GM18868 (cell line): Measurements from ENCODE around the gene AHCY.
A peak's percentile ranks its signal among the peaks of the same experiment; 100 is the strongest.

Experiments
- ATAC-seq: cut with Tn5 transposase; IDR thresholded peaks from one replicate; pipeline ENCODE4 v1.9.1; 2021; ENCODE audit warnings: mild to moderate bottlenecking, moderate library complexity; ENCODE audit not compliant: unreplicated experiment

The AHCY gene

DNA sequence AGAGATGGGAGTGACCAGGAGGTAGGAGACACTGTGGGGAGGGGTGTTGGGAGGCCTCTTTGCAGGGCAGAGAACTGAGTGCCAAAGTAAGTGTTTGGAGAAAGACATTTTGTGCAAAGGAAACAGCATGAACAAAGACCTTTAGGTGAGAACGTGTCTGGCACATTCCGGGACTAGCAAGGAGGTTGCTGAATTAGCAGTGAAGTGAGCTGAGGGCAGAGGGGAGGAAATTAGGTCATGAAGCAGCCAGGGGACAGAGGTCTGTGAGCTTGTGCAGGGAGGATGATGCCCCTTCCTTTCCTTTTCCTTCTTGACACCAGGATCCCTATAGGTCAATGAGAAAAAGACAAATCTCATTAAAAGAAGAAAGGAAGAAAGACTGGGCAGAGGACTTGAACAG is 21.4 kb upstream of the AHCY start:
- ATAC-seq: no peak

DNA sequence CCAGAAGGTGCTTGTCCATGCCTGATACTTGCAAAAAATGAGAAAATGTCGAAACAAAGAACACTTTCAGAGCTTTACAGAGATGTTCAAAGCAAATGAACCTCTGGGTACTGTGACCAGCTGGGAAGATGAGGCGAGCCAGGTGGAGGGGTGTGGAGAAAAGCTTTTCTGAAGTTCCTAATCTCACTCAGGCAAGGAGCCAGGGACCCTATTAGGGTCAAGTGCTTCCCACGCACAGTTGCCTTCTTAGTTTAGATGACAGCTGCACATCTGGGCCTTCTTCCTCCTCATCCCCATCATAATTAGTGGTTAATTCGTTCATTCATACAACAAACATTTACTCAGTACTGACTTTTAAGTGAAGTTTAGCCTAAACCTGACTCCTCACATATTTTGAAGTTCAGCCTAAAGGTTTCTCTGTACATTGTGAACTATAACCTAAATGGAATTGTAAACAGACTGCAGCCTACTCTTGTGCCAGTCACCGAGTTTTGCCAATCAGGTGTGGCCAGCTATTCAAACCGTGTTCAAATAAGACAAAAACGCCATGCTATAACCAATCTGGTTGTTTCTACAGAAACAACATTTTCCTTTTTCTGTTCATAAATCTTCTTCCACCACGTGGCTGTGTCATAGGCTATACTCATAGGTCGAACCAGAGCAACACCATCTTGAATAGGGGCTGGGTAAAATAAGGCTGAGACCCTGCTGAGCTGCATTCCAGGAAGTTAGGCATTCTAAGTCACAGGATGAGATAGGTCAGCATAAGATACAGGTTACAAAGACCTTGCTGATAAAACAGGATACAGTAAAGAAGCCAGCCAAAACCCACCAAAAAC is 19.3 kb upstream of the AHCY start:
- no peak for ATAC-seq

DNA sequence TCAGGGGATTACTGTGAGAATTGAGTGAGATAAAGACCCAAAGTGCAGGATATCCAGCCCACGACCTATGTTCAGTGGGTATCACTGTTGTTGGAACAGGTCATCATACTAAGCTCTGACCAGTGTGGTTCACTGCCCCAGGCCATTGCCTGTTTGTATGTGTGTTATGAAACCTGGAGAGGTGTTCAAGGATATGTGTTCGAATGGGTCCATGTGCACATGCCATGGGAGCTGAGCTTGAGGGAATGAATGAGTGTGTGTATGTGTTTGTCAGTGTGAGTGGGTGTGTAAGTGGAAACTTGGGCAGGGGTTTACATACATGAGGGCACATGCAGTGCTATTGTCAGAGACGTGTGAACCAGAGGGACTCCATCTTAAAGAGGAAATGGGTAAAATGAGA is 17.7 kb upstream of the AHCY start:
- ATAC-seq: no peak

DNA sequence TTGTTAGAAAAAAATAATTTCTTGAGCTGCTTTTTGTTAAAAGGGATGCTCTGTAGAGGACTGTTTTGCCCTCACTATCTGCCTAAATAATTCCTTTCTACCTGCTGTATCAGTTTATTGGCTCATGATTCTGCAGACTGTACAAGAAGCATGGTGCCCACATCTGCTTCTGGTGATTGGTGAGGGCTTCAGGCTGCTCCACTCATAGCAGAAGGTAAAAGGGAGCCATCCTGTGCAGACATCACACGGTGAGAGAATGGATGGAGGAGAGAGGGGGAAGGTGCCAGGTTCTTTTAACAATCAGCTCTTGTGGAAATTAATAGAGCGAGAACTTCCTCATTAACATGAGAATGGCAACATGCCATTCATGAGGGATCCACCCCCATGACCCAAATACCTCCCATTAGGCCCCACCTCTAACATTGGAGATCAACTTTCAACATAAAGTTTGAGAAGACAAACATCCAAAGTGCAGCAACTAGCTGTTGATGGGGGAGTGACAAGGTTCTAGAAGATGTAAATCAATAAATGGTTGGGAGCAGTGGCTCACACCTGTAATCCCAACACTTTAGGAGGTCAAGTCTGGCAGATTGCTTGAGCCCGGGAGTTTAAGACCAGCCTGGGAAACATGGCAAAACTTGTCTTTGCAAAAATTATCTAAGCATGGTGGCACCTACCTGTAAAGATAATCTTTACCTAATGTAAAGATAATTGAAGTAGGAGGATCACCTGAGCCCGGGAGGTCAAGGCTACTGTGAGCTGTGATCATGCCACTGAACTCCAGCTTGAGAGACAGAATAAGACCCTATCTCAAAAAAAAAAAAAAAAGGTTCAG is 15.7 kb upstream of the AHCY start:
- ATAC-seq: no peak

DNA sequence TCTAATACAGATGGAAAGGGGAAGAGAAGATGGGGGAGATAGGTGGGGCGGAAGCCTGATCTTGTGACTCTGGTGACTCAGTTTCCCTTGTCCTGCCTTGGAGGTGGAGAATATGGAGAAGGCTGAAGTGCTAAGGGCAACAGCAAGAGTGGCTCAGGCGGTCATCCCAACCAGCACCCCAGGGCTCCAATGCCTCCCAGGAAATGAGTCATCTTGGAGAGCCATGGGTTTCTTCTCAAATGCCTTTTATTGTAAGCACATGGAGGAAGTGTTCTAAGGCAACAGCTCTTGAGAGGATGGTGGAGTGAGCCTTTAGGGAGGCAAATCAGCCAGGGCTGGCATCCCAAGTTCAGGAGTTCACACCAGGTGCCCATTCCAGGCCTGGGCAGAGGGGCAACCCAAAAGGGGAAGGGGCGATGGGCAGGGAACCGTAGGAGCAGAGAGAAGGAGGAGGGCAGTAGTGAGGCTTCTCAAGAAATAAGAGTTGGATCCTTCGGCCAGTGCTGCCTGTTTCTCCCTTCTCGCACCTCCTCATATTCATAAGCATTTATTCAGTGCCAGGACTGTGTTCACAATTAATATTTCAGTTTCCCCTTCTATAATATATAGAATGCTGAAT is 13.2 kb upstream of the AHCY start:
- ATAC-seq: no peak

DNA sequence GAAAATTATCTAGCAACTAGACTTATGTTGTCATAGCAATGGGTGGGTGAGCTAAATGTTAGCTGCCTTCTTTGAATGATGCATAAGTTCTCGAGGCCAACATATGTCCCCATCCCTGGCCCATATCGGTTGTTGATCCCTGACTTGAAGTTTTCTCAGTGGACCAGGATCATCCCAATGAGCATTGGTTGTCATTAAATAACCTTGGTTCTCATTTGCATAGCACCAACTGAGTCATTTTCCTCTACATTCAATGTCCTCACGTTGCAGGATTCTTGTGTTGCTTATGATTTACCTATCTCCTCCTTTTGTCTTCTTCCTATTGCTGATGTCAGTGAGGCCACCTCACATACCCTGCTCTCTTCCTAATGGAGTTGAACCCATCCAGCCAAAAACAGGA is 12.1 kb upstream of the AHCY start:
- ATAC-seq: no peak

DNA sequence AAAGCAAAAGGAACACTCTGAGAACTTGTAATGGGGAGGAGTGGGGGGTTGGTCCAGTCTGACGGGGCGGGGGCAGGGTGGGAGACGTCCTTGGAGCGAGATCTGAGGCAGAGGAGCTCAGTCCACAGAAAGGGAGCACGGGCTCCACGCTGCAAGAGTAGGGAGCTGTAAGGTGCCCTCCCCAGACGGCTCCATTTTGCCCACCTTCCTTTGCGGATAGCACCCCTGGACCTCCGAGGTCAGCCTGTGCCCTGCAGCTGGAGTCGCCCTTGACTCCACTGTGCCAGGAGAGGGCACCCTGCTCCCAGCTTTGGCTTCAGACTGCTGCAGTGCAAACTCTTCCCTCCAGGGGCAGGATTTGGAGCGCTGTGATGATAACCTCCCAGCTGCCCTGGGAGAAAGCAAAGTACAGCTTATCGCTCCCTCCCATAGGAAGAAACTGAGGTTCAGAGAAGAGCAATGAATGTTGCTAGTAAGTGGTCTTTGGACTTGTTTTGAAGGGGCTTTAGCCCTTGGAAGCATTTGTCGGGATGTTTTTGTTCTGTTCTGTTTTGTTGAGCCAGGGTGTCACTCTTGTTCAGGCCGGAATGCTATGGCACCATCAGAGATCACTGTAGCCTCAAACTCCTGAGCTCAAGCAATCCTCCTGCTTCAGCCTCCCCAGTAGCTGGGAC is 9.5 kb upstream of the AHCY start:
- peak; percentile 72 for ATAC-seq

DNA sequence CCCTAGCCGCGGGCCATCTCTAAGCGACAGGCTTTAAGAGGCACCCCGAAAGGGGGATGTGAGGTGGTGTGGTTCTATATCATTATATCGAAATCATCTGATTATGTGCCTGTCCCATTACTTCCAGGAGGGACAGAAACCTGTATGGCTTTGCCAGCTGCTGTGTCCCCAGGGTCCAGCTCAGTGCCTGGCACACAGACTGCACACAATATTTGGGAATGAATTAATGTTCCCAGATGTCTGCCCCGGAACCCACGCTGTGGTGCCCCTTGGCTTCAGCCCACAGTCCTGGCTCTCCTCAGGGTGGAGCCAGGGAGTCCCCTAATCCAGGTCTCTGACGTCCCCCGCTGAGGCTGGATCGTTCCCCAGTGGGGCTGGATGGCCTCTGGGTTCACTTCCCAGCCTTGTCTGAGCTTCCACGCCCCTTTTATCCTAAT is 8.9 kb upstream of the AHCY start:
- no peak for ATAC-seq

DNA sequence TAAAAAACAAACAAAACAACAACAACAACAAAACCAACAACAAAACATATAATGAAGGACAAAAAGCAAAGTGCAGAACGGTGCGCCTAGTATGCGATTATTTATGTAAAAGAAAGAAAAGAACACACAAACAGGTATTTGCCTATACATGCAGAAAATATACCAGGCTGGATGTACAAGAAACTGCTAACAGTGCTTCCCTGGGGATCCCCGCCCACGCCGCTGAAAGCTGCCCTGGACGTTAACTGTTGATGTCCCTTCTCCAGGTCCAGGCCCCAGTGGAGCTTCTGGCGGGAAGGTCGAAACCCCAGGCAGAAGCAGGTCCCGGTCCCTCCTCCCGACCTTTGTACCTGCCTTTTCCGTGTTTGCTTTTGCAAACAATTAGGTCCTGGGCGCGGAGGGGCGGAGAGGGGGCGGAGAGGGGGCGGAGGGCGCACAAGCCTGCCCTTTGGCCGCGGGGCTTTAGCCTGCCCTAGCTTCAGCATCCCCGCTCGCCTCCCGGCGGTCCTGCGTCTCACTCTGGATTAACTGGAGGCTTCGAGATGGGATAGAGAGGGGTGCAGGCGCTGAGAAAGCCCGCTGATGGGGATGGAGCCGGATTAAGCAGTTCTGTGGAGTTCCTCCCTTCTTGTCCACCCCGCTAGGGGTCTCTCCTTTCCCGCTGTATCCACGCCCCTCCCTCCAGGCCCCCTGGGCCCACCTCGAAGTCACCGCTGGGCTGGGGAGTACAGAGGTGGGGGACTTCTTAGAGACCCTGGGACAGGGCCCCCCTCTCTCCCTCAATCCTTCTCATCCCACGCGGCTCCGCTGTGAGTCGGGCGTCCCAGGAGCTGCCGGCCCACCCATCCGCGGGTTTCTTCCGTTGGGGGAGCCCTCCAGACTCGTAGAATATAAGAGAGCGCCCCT is 8.2 kb upstream of the AHCY start:
- ATAC-seq: no peak

DNA sequence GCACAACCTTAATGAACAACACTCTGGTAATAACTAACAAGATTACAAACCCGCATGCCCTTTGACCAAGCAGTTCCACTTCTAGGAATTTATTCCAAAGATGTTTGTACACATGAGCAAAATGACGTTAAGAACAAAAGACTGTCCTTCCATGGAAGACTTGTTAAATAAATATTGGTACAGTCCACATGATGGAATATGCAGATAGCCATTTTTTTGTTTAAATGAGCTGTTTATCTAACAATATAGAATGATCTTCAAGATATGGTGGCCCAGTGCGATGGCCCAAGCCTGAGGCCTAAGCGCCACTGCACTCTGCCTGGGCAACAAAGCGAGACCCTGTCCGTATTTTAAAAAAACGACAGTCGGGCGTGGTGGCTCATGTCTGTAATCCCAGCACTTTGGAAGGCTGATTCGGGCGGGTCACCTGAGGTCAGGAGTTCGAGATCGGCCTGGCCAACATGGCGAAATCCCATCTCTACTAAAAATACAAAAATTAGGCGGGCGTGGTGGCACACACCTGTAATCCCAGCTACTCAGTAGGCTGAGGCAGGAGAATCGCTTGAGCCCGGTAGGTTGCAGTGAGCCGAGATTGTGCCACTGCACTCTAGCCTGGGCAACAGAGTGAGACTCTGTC is 7.4 kb upstream of the AHCY start:
- no peak for ATAC-seq

DNA sequence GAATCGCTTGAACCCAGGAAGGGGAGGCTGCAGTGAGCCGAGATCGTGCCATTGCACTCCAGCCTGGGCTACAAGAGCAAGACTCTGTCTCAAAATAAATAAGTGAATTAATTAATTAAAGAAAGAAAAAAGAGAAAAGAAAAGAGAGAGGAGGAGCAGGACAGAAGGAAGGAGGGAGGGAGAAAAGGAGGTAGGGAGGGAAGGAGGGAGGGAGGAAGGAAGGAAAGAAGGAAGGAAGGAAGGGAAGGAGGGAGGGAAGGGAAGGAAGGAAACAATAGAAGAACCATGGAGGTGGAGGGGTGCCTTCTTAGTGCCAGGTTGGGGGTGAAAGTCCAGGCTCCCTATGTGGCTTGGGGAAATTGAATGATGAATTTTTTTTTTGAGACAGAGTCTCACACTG is 6.5 kb upstream of the AHCY start:
- ATAC-seq: no peak

DNA sequence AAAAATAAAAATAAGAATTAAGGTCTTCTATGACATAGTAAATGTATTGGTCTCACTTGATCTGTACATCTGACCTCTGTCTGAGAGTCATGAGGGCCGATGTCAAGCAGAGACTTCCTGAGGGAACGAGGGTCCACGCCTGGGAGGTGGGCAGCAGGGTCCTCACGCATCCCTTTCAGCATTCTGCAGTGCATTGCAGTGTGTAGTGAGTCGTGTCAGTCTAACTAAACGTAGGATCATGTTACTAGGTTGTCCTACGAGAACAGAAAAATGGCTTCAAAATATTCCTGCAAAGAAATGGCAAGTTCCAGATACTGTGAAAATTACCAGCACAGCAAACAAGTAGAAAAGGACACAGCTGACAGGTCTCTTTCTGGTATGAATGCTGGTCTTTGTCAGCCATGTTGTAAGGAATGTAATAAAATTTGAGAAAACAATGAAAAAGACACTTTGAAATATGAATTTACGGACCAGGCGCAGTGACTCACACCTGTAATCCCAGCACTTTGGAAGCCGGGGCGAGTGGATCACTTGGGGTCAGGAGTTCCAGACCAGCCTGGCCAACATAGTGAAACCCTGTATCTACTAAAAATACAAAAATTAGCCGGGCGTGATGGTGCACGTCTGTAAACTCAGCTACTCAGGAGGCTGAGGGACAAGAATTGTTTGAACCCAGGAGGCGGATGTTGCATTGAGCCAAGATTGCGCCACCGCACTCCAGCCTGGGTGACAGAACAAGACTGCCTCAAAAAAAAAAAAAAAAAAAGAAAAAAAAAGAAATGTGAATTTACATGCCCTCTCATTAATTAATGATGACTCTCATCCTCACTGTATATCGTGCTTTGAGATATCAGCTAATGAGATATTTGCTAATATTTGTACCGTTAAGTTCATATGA is 2.4 kb upstream of the AHCY start:
- no peak for ATAC-seq

DNA sequence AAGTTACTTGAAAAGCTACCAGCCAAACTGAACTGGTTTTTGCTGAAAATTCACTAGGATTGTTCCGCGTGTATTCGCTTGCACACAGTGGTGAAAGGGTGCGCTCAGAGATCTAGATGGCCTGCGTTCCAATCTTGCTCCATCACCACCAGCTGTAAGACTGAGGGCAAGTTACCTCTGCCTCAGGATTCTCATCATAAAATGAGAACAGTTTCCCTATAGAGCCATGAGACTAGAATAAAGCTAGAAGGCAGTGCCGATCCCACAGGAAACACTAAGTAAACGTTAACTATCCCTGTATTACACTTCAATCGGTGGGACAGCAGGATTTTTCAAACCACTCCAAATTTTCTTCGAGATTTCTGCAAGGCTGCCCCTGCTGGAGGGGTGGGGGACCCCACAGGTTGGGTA is 838 bp downstream of the AHCY start:
- no peak for ATAC-seq

DNA sequence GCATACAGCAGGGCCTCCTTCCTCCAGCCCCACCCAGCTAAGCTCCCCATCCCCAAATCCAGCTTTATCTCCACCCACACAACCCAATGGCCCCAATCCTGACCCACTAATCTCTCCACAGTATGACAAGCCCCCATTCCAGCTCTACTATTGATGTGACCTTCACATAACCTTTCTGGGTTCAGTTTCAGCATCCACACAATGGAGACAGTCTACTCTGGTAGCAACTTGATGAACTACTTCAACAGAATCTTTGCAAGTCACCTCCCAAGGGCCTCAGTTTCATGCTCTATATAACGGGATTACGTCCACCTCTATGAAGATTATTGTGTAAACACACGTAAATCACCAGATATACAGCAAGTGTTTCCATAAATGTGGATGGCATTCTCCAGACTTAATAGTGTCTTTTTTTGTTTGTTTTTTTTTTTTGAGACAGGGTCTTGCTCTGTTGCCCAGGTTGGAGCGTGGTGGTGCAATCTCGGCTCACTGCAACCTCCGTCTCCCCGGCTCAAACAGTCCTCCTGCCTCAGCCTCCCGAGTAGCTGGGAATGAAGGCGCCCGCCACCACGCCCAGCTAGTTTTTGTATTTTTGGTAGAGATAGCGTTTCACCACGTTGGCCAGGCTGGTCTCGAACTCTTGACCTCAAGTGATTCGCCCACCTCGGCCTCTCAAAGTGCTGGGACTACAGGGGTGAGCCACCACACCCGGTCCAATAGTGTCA is 1.4 kb downstream of the AHCY start:
- ATAC-seq: no peak

DNA sequence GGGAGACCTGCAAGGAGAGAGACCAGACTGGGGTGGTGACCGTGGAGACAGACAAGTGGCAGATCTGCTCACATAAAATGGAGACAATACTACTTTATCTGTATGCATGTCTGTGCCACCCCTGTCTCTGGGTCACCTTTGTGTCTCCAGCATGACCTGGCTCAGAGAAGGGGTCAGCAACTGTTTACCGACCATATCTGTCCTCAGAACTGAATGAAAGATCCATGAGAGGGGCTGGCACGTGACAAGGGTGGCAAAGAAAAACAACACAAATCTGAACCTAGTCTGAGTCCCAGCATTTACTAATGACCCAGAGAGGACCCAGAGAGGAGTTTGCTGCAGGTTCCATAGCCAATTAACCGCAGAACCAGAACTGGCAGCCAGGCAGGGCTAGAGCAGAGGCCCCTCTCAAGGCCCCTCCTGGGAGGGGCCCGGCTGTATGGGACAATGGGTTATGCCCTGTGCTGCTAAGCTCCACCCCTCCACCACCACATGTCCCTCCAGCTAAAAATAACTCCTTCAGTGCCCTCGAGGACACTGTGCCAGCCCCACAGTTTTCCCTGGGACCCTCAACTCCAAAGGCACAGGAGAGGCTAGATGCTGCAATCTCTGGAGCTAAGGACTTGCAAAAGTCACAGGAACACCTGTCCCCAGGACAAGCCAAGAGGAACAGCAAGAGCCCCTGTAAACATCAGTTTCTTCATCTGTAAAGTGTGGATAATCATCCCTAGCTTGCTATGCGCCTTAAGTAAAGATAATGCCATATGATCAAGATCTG is 2.2 kb downstream of the AHCY start:
- ATAC-seq: no peak

DNA sequence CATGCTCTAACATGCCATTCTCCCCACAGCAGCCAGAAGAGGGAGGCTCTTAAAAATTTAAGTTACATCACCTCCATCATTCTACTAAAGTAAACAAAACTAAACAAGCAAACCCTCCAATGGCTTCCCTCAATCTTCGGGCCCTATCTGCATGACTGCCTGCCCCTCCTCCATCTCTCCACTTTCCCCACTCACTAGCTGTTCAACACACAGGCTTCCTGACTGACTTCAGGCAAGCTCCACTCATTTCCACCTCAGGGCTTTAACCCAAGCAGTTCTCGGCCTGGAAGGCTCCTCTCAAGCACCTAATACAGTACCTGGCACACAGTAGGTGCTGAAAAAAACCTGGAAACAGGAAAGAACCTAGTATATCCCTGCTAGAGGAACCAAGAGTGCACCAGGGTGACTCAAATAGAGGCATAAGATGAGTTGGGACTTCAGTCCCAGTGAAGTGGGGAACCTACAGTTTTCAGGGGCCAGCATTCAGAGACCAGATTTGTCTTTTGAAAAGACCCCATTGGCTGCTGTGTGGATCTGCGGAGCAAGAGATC is 2.8 kb downstream of the AHCY start:
- no peak for ATAC-seq
